Heart right ventricle (tissue), 16 donors: ENCODE measurements around the gene TAMALIN. TPM values are rescaled to one million over a fixed set of nuclear protein-coding genes. Genes with fewer than 3 reads are reported as not detected.

Experiments
- ATAC-seq, 8 donors: fragments of 200-7000 bp; cut with Tn5 transposase; one replicate each; pipeline ENCODE4 v1.9.1; 2020; ENCODE audit warnings: mild to moderate bottlenecking in 8 of 8, moderate library complexity in 8 of 8, moderate number of reproducible peaks in 1 of 8
- DNase-seq, 2 donors: peaks; one replicate each; pipeline ENCODE4 v3.0.0-alpha.2; 2020
- H3K27ac ChIP-seq, 10 donors: fragments of 200-600 bp; sonication (generic) in 2 of 10; one replicate each; pipeline versions ENCODE4 v1.5.0 to v1.8.0; 2020 to 2022; ENCODE audit warnings: mild to moderate bottlenecking in 3 of 10
- H3K27me3 ChIP-seq, 7 donors: fragments of 200-600 bp; one replicate each; pipeline ENCODE4 v1.8.0; 2021 to 2022; ENCODE audit warnings: mild to moderate bottlenecking in 2 of 7
- H3K36me3 ChIP-seq, 9 donors: fragments of 200-600 bp; sonication (generic) in 1 of 9; one replicate each; pipeline versions ENCODE4 v1.5.0 to v1.8.0; 2020 to 2022; ENCODE audit warnings: mild to moderate bottlenecking in 2 of 9
- H3K4me1 ChIP-seq, 9 donors: fragments of 200-600 bp; sonication (generic) in 1 of 9; one replicate each; pipeline versions ENCODE4 v1.5.0 to v1.8.0; 2020 to 2022; ENCODE audit warnings: mild to moderate bottlenecking in 4 of 9
- H3K4me3 ChIP-seq, 10 donors: fragments of 200-600 bp; sonication (generic) in 2 of 10; one replicate each; pipeline versions ENCODE4 v1.5.0 to v1.8.0; 2020 to 2022; ENCODE audit warnings: mild to moderate bottlenecking in 7 of 10, moderate library complexity in 2 of 10
- H3K9me3 ChIP-seq, 11 donors: fragments of 200-600 bp in 10 of 11; sonication (generic) in 2 of 11; one replicate each; pipeline versions ENCODE4 v1.5.0 to v1.8.0; 2013 to 2022; ENCODE audit warnings: mild to moderate bottlenecking in 2 of 11, control low read depth in 1 of 11, moderate library complexity in 1 of 11
- WGBS, 2 donors: extraction: QIAGEN DNeasy Blood & Tissue Kit; methylation state at CpG; one replicate each; pipeline ENCODE4 v1.1.7; 2013; ENCODE audit warnings: inconsistent platforms in 1 of 2; 5-methylcytosine and 5-hydroxymethylcytosine counted together
- intact Hi-C, 10 donors: fragments of 100-400 bp; cut with DNase I; formaldehyde crosslinking; loops; one replicate each; pipeline versions ENCODE4 v1.11.1 to v1.14.2; 2022
- polyA plus RNA-seq, 2 donors: library from polyadenylated mRNA; stranded (reverse); fragments of 200-250 nt; gene quantifications; one replicate each; pipeline ENCODE4 v1.2.3, GENCODE V29; 2013
- total RNA-seq, 10 donors: library from RNA; stranded (reverse); fragmentation: NEBNext Ultra II Directional in 3 of 10; extraction: Animal tissue kit (Norgen Biotek cat#: 25700) in 3 of 10; gene quantifications; one replicate each; pipeline versions ENCODE4 v1.2.1 to v1.2.4, GENCODE V29; 2021 to 2023
- TF ChIP-seq, protein P1 (sequence below), 9 donors: fragments of 200-600 bp; sonication (generic) in 2 of 9; IDR thresholded peaks; one replicate each; pipeline versions ENCODE4 v1.5.0 to v1.8.0; 2021 to 2022; ENCODE audit warnings: antibody characterized with exemption in 9 of 9, mild to moderate bottlenecking in 5 of 9, moderate library complexity in 1 of 9
- donor health status: Arrhythmogenic right ventricular cardiomyopathy.
- donor health status: ischemic (EF 13 %, LVEDD 7.1; RV severe dilation, severe dysfunction).
- donor health status: healthy with polysubstance abuse.
- donor health status: DM: no; HTN: yes; CAD: no.
- donor health status: DM: no; HTN: no; CAD: no.
- donor health status: ischemic (EF 25% LVEDD 6.9; RV normal size, moderate dysfunction).
- donor health status: ischemic (EF 25% LVEDD 5.7; RV mildly dilated, moderate dysfunction).
- donor health status: healthy.
- donor health status: DM: yes; HTN: yes; CAD: no.
- donor health status: Ischemic cardiomyopathy.
- donor health status: ischemic (EF 35%, LVEDD 5.7; RV mildly dilated, moderate dysfunction).
- donor health status: nonischemic (EF 11% LVEDD 7.7; RV severe dilation, severe dysfunction).
- donor health status: DM: yes; HTN: yes; CAD: no.
- donor health status: PGD.
- donor health status: ischemic (EF 29% LVEDD 5.4; RV normal size, mild dysfunction).
- donor health status: nonischemic (EF 23%, LVEDD 6.1; RV moderate dilation, normal function).

TAMALIN gene
- total and polyA plus RNA-seq, 12 donors, result 16.6 to 58.8 (median 26.9) TPM

DNA sequence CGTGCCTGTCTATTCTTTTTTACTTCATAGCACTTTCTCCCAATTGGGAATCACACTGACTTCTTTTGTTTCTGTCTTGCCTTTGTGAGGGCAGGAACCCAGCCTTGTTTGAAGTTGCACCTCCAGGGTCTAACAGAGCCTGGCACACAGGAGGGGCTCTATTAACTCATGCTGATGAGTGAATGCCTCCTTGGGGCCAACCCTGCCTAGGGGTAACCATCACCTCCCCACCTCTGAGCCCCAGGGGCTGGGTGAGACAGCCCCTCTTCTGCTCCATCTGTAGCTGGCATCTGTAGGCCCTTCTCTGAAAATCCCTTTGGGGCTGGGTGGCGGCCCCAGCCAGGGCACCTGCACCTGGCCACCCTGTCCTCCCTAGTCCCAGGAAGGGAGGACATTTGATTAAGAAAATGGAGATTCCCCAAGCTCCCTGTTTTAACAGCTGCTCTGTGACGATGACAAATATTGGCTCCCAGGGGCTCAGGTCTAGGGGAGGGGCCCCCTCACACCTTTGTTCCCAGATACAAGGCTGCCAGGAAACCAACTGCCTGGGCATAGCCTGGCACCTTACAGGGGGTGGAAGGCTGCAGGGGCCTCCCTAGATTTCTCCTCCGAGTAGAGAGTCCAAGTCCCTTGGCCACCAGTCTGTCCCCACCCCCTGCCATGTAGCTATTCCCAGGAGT lies 11.8 kb downstream of the TAMALIN start:
- TF ChIP-seq, protein P1, sequence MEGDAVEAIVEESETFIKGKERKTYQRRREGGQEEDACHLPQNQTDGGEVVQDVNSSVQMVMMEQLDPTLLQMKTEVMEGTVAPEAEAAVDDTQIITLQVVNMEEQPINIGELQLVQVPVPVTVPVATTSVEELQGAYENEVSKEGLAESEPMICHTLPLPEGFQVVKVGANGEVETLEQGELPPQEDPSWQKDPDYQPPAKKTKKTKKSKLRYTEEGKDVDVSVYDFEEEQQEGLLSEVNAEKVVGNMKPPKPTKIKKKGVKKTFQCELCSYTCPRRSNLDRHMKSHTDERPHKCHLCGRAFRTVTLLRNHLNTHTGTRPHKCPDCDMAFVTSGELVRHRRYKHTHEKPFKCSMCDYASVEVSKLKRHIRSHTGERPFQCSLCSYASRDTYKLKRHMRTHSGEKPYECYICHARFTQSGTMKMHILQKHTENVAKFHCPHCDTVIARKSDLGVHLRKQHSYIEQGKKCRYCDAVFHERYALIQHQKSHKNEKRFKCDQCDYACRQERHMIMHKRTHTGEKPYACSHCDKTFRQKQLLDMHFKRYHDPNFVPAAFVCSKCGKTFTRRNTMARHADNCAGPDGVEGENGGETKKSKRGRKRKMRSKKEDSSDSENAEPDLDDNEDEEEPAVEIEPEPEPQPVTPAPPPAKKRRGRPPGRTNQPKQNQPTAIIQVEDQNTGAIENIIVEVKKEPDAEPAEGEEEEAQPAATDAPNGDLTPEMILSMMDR (IDR thresholded peaks at IDR 0.05), result no peak
- ATAC-seq (no peak), DNase-seq (no peak)
- Histone ChIP-seq H3K27ac (no peak overlapping the region), H3K36me3 (peaks cover 0 to 22% (median 10%) of the 10 kb centered on the region in 9 donors), H3K9me3 (no peaks in the 10 kb centered on the region), H3K4me3 (no peak overlapping the region), H3K4me1 (peaks cover 0 to 21% (median 7%) of the 10 kb centered on the region in 9 donors), H3K27me3 (peaks cover 0 to 7% (median 0%) of the 10 kb centered on the region in 7 donors)
- WGBS, 2 donors, result 80 to 87% methylated on average over 4 of the region's 4 CpGs
- intact Hi-C loops, result no loop called here

DNA sequence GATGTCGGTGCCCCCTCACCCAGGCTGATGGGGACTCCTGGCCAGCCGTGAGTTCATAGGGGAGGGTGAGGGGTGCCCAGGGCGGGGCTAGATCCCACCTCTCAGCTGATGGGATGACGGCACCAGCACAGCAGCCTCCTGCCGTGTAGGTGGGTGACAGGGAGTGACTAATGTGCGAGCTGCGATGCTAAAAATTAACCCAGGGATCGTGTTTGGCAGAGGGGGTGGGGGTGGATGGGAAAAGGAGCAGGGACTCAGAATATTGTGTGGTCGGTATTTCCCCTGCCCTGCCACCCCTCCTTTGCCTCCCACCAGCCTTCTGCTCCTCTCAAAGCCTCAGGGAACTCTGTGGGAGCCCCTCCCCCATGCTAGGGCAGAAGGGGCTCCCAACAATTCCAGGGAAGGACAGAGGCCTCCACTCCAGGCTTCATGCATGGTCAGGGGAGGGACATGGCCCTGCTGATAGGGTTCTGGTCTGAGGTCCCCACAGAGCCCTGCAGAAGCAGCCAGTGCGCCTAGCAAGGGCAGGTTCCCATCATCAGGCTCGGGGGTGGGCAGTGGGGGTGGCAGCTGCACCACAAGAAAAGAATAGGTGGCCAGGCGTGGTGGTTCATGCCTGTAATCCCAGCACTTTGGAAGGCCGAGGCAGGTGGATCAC lies 12.5 kb downstream of the TAMALIN start:
- ATAC-seq, result no peak
- 77 to 81% methylated on average over 13 of the region's 13 CpGs for WGBS, 2 donors
- Histone ChIP-seq H3K4me1 (peaks cover 4 to 28% (median 13%) of the 10 kb centered on the region in 9 donors), H3K4me3 (no peak overlapping the region), H3K36me3 (peaks cover 0 to 15% (median 3%) of the 10 kb centered on the region in 9 donors), H3K27ac (no peak overlapping the region), H3K9me3 (no peaks in the 10 kb centered on the region), H3K27me3 (peaks cover 0 to 7% (median 0%) of the 10 kb centered on the region in 7 donors)
- TF ChIP-seq, protein P1 (IDR thresholded peaks at IDR 0.05), result no peak
- no peak for DNase-seq
- intact Hi-C loops, result no loop called here

DNA sequence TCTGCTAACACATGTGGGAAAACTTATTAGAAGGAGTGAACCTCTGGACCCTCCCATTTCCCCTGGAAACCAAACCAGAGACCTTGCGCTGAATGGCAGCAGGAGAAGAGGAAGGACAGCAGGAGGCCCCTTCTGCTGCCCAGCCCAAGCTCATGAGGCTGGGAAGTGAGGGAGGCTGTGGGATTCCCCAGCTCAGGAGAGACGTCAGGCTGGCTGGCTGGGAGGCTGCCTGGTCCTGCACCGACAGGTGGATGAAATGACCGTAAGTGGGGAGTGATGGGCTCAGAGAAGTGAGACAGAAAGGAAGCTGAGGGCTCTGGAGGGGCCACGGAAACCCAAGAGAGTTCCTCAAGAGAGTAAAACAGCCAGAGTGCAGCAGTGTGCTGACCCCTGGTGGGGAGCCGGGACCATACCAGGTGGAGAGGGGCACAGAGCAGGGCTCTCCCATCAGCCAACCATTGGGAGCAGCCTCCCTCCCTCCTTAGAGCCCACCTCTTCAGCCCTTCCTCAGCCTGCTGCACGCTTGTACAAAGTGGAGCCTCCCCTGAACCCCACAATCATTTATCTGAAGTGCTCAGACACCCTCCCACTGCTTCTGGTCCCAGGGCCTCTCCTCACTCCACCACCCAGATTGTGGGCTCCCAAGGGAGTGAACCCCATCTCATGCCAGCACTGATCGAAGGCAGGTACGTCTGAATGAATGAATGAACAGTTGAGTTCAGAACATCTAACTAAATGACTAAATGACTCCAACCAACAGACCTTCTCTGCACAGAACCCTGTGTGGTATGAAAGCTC lies 14.0 kb downstream of the TAMALIN start:
- Histone ChIP-seq H3K9me3 (no peaks in the 10 kb centered on the region), H3K4me1 (peaks cover 5 to 40% (median 25%) of the 10 kb centered on the region in 9 donors), H3K27ac (no peak overlapping the region), H3K36me3 (peaks cover 0 to 3% (median 0%) of the 10 kb centered on the region in 9 donors), H3K4me3 (no peak overlapping the region), H3K27me3 (peaks cover 0 to 7% (median 0%) of the 10 kb centered on the region in 7 donors)
- ATAC-seq (peak in 4 of 8 donors; percentile 12 to 21 (median 19)), DNase-seq (peak in 1 of 2 donors; percentile 55)
- intact Hi-C loops, result loop anchor here in 3 of 10 donors (1.0 to 2.0 kb wide), 2 partner anchors 16 kb away; no protein-coding TSS in a partner anchor
- TF ChIP-seq, protein P1 (IDR thresholded peaks at IDR 0.05), result peak; percentile 37 to 78 (median 72)
- 33% methylated on average over 9 of the region's 9 CpGs for WGBS, 2 donors

DNA sequence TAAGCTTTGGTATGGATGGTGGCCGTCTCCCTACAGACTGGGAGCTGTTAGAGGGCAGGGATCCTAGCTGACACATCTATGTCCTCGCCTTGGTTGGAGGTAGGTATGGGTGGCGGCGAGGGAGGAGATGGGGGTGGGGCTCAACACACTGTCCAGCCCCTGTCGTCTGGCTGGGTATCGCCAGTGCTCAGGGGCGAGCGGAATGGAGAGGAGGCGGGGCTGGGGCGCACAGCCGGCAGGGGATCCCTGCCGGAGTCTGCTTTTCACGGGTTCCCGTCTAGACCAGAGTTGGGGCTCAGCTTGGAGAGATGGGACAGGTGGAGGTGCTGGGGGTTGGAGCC lies 16.1 kb downstream of the TAMALIN start:
- ATAC-seq (peak in 1 of 8 donors; percentile 1), DNase-seq (no peak)
- intact Hi-C loops, result loop anchor here in 4 of 10 donors (1.0 to 2.0 kb wide), 3 partner anchors 18 to 30 kb away; no protein-coding TSS in a partner anchor
- 12 to 26% methylated on average over 14 of the region's 14 CpGs for WGBS, 2 donors
- H3K27me3 ChIP-seq, result peaks cover 0 to 7% (median 0%) of the 10 kb centered on the region in 7 donors
- peaks cover 5 to 59% (median 45%) of the 10 kb centered on the region in 9 donors for H3K4me1 ChIP-seq
- peak overlapping the region in 9 of 10 donors; percentile 20 to 84 (median 54) for H3K27ac ChIP-seq
- peak overlapping the region; percentile 20 to 62 (median 54) for H3K4me3 ChIP-seq
- TF ChIP-seq, protein P1 (IDR thresholded peaks at IDR 0.05), result no peak
- H3K9me3 ChIP-seq, result no peaks in the 10 kb centered on the region
- no peaks in the 10 kb centered on the region for H3K36me3 ChIP-seq
